Body of pancreas (tissue), 4 donors: ENCODE results near the gene LPAR1. TPM values are rescaled to one million over a fixed set of nuclear protein-coding genes. Genes with fewer than 3 reads are reported as not detected.
"Not testable (repeated sequence)": the region's sequence is repeated elsewhere in the genome, so short reads cannot be mapped to it uniquely, and the experiment has no call there.

Experiments
- ATAC-seq: fragments of 150-250 bp; one replicate; pipeline ENCODE4 v1.9.1; 2016
- DNase-seq, 4 donors: peaks; one replicate each; pipeline ENCODE4 v3.0.0-alpha.2; 2019
- H3K27ac ChIP-seq, 4 donors: fragments of 200-600 bp; sonication (generic); 1 replicate in 3 of 4; 2 replicates in 1 of 4; pipeline versions ENCODE4 v1.5.1 to v1.6.1; 2016 to 2019; ENCODE audit warnings: mild to moderate bottlenecking in 1 of 4, mixed read lengths in 1 of 4, moderate library complexity in 1 of 4
- H3K27me3 ChIP-seq, 2 donors: fragments of 200-600 bp; sonication (generic); one replicate each; pipeline ENCODE4 v1.6.0; 2016; ENCODE audit warnings: mild to moderate bottlenecking in 1 of 2
- H3K36me3 ChIP-seq, 2 donors: fragments of 200-600 bp; sonication (generic); replicated peaks in 1 of 2; 2 replicates each; pipeline ENCODE4 v1.5.1; 2016; ENCODE audit warnings: low read depth in 2 of 2; ENCODE audit not compliant: insufficient read depth in 1 of 2
- H3K4me1 ChIP-seq: fragments of 200-600 bp; sonication (generic); one replicate; pipeline ENCODE4 v1.6.0; 2016
- H3K4me3 ChIP-seq, 2 donors: fragments of 200-600 bp; sonication (generic); 1 replicate in 1 of 2; 2 replicates in 1 of 2; pipeline ENCODE4 v1.5.1; 2016 to 2019
- H3K9me3 ChIP-seq, 3 donors: fragments of 200-600 bp; sonication (generic); 1 replicate in 2 of 3; 2 replicates in 1 of 3; pipeline ENCODE4 v1.5.1; 2016
- POLR2A ChIP-seq, 3 donors: fragments of 450-650 bp; IDR thresholded peaks; one replicate each; pipeline ENCODE4 v1.6.1; 2016; ENCODE audit warnings: antibody characterized with exemption in 3 of 3, mild to moderate bottlenecking in 2 of 3
- WGBS, 2 donors: methylation state at CpG; one replicate each; pipeline ENCODE4 v1.1.5; 2017; 5-methylcytosine and 5-hydroxymethylcytosine counted together
- intact Hi-C: fragments of 100-400 bp; cut with DNase I; formaldehyde crosslinking; loops from one replicate; pipeline ENCODE4 v1.15.1; 2023
- total RNA-seq, 2 donors: library from RNA; depleted of rRNA; stranded (reverse); fragments of >200 nt; gene quantifications; one replicate each; pipeline ENCODE4 v1.1.0, GENCODE V29; 2016
- TF ChIP-seq, protein P1 (sequence below), 7 experiments: fragments of 450-650 bp in 4 of 7; fragments of 200-600 bp in 3 of 7; sonication (generic) in 3 of 7; IDR thresholded peaks; one replicate each; pipeline ENCODE4 v1.5.1; 2016 to 2019; ENCODE audit warnings: antibody characterized with exemption in 7 of 7

The LPAR1 gene
- total RNA-seq, 2 donors from 2014 or later: 10.9 to 13.0 TPM

DNA sequence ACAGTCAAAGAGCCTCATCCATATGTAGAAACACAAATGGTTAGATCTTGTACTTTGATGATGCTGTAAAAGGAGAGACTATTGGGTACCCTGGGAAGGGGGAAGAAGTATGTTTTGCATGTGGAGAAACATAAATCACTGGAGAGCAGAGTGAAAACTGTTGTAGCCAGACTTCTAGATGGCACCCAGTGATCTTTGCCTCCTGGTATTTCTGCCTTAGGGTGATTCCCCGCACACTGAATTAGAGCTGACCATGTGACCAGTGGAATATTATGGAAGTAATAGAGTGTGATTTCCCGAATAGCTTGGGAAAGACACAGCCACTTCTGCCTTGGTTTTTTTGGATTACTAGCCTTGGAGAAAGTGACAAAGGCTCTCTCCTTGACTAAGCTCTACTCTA lies 174.3 kb downstream of the LPAR1 start:
- Histone ChIP-seq H3K27ac (no peak overlapping the region), H3K4me1 (no peaks in the 10 kb centered on the region), H3K4me3 (no peak overlapping the region), H3K27me3 (no peaks in the 10 kb centered on the region), H3K9me3 (peaks cover 0 to 19% (median 0%) of the 10 kb centered on the region in 3 donors), H3K36me3 (no peaks in the 10 kb centered on the region)
- DNase-seq (no peak), ATAC-seq (no peak)
- WGBS, 2 donors: 66 to 100% methylated on average over 2 of the region's 2 CpGs
- intact Hi-C loops: loop anchor here (10.0 kb wide), 1 partner anchor 91 kb away; no protein-coding TSS in a partner anchor
- TF ChIP-seq POLR2A (IDR thresholded peaks at IDR 0.05): no peak
- TF ChIP-seq, protein P1, sequence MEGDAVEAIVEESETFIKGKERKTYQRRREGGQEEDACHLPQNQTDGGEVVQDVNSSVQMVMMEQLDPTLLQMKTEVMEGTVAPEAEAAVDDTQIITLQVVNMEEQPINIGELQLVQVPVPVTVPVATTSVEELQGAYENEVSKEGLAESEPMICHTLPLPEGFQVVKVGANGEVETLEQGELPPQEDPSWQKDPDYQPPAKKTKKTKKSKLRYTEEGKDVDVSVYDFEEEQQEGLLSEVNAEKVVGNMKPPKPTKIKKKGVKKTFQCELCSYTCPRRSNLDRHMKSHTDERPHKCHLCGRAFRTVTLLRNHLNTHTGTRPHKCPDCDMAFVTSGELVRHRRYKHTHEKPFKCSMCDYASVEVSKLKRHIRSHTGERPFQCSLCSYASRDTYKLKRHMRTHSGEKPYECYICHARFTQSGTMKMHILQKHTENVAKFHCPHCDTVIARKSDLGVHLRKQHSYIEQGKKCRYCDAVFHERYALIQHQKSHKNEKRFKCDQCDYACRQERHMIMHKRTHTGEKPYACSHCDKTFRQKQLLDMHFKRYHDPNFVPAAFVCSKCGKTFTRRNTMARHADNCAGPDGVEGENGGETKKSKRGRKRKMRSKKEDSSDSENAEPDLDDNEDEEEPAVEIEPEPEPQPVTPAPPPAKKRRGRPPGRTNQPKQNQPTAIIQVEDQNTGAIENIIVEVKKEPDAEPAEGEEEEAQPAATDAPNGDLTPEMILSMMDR (IDR thresholded peaks at IDR 0.05): no peak

DNA sequence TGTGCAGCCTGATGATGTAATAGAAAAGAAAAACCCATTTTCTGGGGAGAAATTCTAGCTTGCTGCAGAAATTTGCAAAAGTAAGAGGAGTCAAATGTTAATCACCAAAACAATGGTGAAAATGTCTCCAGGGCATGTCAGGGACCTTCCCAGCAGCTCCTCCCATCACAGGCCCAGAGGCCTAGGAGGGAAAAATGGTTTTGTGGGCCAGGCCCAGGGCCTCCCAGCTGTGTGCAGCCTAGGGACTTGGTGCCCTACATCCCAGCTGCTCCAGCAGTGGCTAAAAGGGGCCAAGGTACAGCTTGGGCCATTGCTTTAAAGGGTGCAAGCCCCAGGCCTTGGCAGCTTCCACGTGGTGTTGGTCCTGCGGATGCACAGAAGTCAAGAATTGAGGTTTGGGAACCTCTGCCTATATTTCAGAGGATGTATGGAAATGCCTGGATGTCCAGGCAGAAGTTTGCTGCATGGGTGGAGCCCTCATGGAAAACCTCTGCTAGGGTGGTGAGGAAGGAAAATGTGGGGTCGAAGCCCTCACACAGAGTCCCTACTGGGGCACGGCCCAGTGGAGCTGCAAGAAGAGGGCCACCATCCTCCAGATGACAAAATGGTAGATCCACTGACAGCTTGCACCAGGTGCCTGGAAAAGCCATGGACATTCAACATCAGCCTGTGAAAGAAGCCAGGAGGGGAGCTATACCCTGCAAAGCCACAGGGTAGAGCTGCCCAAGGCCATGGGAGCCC lies 176.7 kb downstream of the LPAR1 start:
- not testable (repeated sequence) for H3K36me3 ChIP-seq, ATAC-seq, H3K27ac ChIP-seq, H3K4me1 ChIP-seq, DNase-seq, H3K4me3 ChIP-seq, H3K27me3 ChIP-seq
- intact Hi-C loops: loop anchor here (10.0 kb wide), 1 partner anchor 93 kb away; no protein-coding TSS in a partner anchor
- peaks cover 0 to 19% (median 0%) of the 10 kb centered on the region in 3 donors for H3K9me3 ChIP-seq
- WGBS, 2 donors: 93 to 95% methylated on average over 4 of the region's 4 CpGs

DNA sequence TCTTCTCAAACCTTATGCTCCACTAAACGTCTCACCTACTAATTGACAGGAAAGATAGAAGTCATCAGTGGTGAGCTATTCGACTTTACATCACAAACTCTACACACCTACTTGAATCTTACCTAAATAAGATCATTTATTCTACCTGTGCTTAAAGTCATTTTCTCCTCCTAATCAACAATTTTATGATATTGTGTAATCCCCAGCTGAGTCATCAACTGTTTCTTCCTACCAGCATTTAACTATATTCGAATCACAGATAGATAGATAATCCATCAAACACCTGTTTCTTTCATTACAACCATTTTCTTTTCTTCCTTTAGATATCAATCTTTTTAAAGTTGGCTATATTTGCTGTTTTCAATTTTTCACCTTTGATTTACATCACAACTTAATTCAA lies 181.5 kb downstream of the LPAR1 start:
- no peak for ATAC-seq
- H3K27ac ChIP-seq: no peak overlapping the region
- H3K4me3 ChIP-seq: no peak overlapping the region
- no peak for DNase-seq
- no peaks in the 10 kb centered on the region for H3K27me3 ChIP-seq
- H3K36me3 ChIP-seq: no peaks in the 10 kb centered on the region
- H3K4me1 ChIP-seq: no peaks in the 10 kb centered on the region
- no peak for TF ChIP-seq POLR2A (IDR thresholded peaks at IDR 0.05)
- TF ChIP-seq, protein P1 (IDR thresholded peaks at IDR 0.05): no peak
- intact Hi-C loops: no loop called here
- WGBS, 2 donors: 48 to 50% methylated on average over 3 of the region's 3 CpGs
- peaks cover 0 to 8% (median 0%) of the 10 kb centered on the region in 3 donors for H3K9me3 ChIP-seq

DNA sequence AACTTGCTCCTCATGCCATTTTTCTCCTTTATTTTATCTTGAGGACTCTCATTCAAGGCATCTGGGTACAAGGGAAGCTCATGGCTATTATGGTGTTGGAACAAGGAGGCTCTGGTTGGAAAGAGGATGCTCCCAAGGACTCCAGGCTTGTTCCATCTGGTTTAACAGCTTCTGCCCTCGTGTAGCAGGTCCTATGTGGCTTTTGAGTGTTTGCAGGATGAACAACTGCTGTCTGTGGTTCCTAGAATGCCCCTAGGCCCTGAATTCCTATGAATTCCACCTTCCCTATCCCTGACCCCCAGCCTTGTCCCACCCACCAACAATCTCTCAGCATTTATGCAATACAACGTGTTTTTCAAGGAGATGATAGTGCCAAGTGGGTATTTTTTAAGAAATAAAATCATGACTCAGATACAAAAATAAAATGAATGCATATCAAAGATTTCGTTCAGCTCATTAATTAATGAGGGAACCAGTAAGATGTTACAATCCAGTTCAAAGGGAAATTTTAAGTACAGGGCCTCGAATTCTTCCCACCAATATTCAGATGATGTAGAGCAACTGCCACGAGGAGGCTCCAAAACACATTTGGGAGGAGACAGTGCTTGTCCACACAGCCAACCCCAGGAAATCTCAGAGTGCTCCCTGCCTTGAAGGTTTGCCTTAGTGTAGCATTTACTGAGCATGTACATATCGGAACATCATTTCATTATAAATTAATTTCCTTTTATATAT lies 187.7 kb downstream of the LPAR1 start:
- no peaks in the 10 kb centered on the region for H3K27me3 ChIP-seq
- no peaks in the 10 kb centered on the region for H3K36me3 ChIP-seq
- TF ChIP-seq POLR2A (IDR thresholded peaks at IDR 0.05): no peak
- TF ChIP-seq, protein P1 (IDR thresholded peaks at IDR 0.05): no peak
- H3K4me1 ChIP-seq: no peaks in the 10 kb centered on the region
- no peak overlapping the region for H3K4me3 ChIP-seq
- H3K9me3 ChIP-seq: no peaks in the 10 kb centered on the region
- intact Hi-C loops: no loop called here
- DNase-seq: no peak
- H3K27ac ChIP-seq: no peak overlapping the region
- no peak for ATAC-seq
- WGBS, 2 donors: 69 to 71% methylated on average over 6 of the region's 6 CpGs

DNA sequence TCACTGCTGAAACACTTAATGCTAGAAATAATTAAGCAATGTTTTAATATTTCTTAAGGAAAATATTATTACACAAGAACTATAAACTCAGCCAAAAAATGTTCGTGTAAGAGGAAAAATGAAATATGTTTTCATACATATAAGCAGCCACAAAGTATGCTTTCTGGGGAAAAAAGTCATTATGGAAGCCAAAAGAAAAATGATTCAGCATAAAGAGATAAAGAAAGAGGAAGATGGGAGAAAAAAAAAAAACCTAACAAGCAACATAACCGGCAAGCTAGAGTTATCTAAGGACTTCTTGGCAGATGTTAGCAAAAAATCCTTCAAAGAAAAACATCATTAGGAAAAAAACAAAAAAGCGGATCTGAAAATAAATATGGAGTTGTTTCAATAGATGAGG lies 190.6 kb downstream of the LPAR1 start:
- 37 to 56% methylated on average over 3 of the region's 3 CpGs for WGBS, 2 donors
- Histone ChIP-seq H3K36me3 (no peaks in the 10 kb centered on the region), H3K4me1 (no peaks in the 10 kb centered on the region), H3K4me3 (no peak overlapping the region), H3K27me3 (no peaks in the 10 kb centered on the region), H3K9me3 (no peaks in the 10 kb centered on the region), H3K27ac (no peak overlapping the region)
- TF ChIP-seq POLR2A (IDR thresholded peaks at IDR 0.05): no peak
- TF ChIP-seq, protein P1 (IDR thresholded peaks at IDR 0.05): no peak
- ATAC-seq (no peak), DNase-seq (no peak)
- intact Hi-C loops: no loop called here
